Heart right ventricle (tissue), 16 donors: ENCODE measurements around the gene ATXN1. TPM values are rescaled to one million over a fixed set of nuclear protein-coding genes. Genes with fewer than 3 reads are reported as not detected.
A peak's percentile ranks its signal among the peaks of the same experiment; 100 is the strongest.

Source experiments
- ATAC-seq, 8 donors: fragments of 200-7000 bp; cut with Tn5 transposase; one replicate each; pipeline ENCODE4 v1.9.1; 2020; ENCODE audit warnings: mild to moderate bottlenecking in 8 of 8, moderate library complexity in 8 of 8, moderate number of reproducible peaks in 1 of 8
- DNase-seq, 2 donors: peaks; one replicate each; pipeline ENCODE4 v3.0.0-alpha.2; 2020
- H3K27ac ChIP-seq, 10 donors: fragments of 200-600 bp; sonication (generic) in 2 of 10; one replicate each; pipeline versions ENCODE4 v1.5.0 to v1.8.0; 2020 to 2022; ENCODE audit warnings: mild to moderate bottlenecking in 3 of 10
- H3K27me3 ChIP-seq, 7 donors: fragments of 200-600 bp; one replicate each; pipeline ENCODE4 v1.8.0; 2021 to 2022; ENCODE audit warnings: mild to moderate bottlenecking in 2 of 7
- H3K36me3 ChIP-seq, 9 donors: fragments of 200-600 bp; sonication (generic) in 1 of 9; one replicate each; pipeline versions ENCODE4 v1.5.0 to v1.8.0; 2020 to 2022; ENCODE audit warnings: mild to moderate bottlenecking in 2 of 9
- H3K4me1 ChIP-seq, 9 donors: fragments of 200-600 bp; sonication (generic) in 1 of 9; one replicate each; pipeline versions ENCODE4 v1.5.0 to v1.8.0; 2020 to 2022; ENCODE audit warnings: mild to moderate bottlenecking in 4 of 9
- H3K4me3 ChIP-seq, 10 donors: fragments of 200-600 bp; sonication (generic) in 2 of 10; one replicate each; pipeline versions ENCODE4 v1.5.0 to v1.8.0; 2020 to 2022; ENCODE audit warnings: mild to moderate bottlenecking in 7 of 10, moderate library complexity in 2 of 10
- H3K9me3 ChIP-seq, 11 donors: fragments of 200-600 bp in 10 of 11; sonication (generic) in 2 of 11; one replicate each; pipeline versions ENCODE4 v1.5.0 to v1.8.0; 2013 to 2022; ENCODE audit warnings: mild to moderate bottlenecking in 2 of 11, control low read depth in 1 of 11, moderate library complexity in 1 of 11
- CTCF ChIP-seq, 9 donors: fragments of 200-600 bp; sonication (generic) in 2 of 9; IDR thresholded peaks; one replicate each; pipeline versions ENCODE4 v1.5.0 to v1.8.0; 2021 to 2022; ENCODE audit warnings: antibody characterized with exemption in 9 of 9, mild to moderate bottlenecking in 5 of 9, moderate library complexity in 1 of 9
- WGBS, 2 donors: extraction: QIAGEN DNeasy Blood & Tissue Kit; methylation state at CpG; one replicate each; pipeline ENCODE4 v1.1.7; 2013; ENCODE audit warnings: inconsistent platforms in 1 of 2; 5-methylcytosine and 5-hydroxymethylcytosine counted together
- intact Hi-C, 10 donors: fragments of 100-400 bp; cut with DNase I; formaldehyde crosslinking; loops; one replicate each; pipeline versions ENCODE4 v1.11.1 to v1.14.2; 2022
- polyA plus RNA-seq, 2 donors: library from polyadenylated mRNA; stranded (reverse); fragments of 200-250 nt; gene quantifications; one replicate each; pipeline ENCODE4 v1.2.3, GENCODE V29; 2013
- total RNA-seq, 10 donors: library from RNA; stranded (reverse); fragmentation: NEBNext Ultra II Directional in 3 of 10; extraction: Animal tissue kit (Norgen Biotek cat#: 25700) in 3 of 10; gene quantifications; one replicate each; pipeline versions ENCODE4 v1.2.1 to v1.2.4, GENCODE V29; 2021 to 2023
- donor health status: Arrhythmogenic right ventricular cardiomyopathy.
- donor health status: ischemic (EF 13 %, LVEDD 7.1; RV severe dilation, severe dysfunction).
- donor health status: healthy with polysubstance abuse.
- donor health status: DM: no; HTN: yes; CAD: no.
- donor health status: DM: no; HTN: no; CAD: no.
- donor health status: ischemic (EF 25% LVEDD 6.9; RV normal size, moderate dysfunction).
- donor health status: ischemic (EF 25% LVEDD 5.7; RV mildly dilated, moderate dysfunction).
- donor health status: healthy.
- donor health status: DM: yes; HTN: yes; CAD: no.
- donor health status: Ischemic cardiomyopathy.
- donor health status: ischemic (EF 35%, LVEDD 5.7; RV mildly dilated, moderate dysfunction).
- donor health status: nonischemic (EF 11% LVEDD 7.7; RV severe dilation, severe dysfunction).
- donor health status: DM: yes; HTN: yes; CAD: no.
- donor health status: PGD.
- donor health status: ischemic (EF 29% LVEDD 5.4; RV normal size, mild dysfunction).
- donor health status: nonischemic (EF 23%, LVEDD 6.1; RV moderate dilation, normal function).

Gene ATXN1
- total and polyA plus RNA-seq, 12 donors: 4.1 to 46.5 (median 40.3) TPM

GRCh38 chr6:16253399-16254144, 507.7 kb downstream of the ATXN1 start:
- DNase-seq: no peak
- 83 to 87% methylated on average over 10 of the region's 10 CpGs for WGBS, 2 donors
- no peak for TF ChIP-seq CTCF (IDR thresholded peaks at IDR 0.05)
- Histone ChIP-seq H3K27me3 (no peaks in the 10 kb centered on the region), H3K9me3 (no peaks in the 10 kb centered on the region), H3K4me3 (no peak overlapping the region), H3K4me1 (peaks cover 0 to 22% (median 11%) of the 10 kb centered on the region in 9 donors), H3K36me3 (peaks cover 0 to 79% (median 4%) of the 10 kb centered on the region in 9 donors), H3K27ac (no peak overlapping the region)
- intact Hi-C loops: no loop called here
- no peak for ATAC-seq

- ATAC-seq: no peak
- H3K9me3 ChIP-seq: no peaks in the 10 kb centered on the region
- intact Hi-C loops: no loop called here
- WGBS, 2 donors: 38 to 52% methylated on average over 2 of the region's 2 CpGs
- H3K4me1 ChIP-seq: peaks cover 0 to 15% (median 6%) of the 10 kb centered on the region in 9 donors
- H3K36me3 ChIP-seq: peaks cover 0 to 80% (median 4%) of the 10 kb centered on the region in 9 donors
- H3K27me3 ChIP-seq: no peaks in the 10 kb centered on the region
- TF ChIP-seq CTCF (IDR thresholded peaks at IDR 0.05): no peak
- no peak overlapping the region for H3K27ac ChIP-seq
- no peak overlapping the region for H3K4me3 ChIP-seq
- no peak for DNase-seq
These were observed 508.5 kb downstream of the ATXN1 start for GRCh38 chr6:16252686-16253299.

GRCh38 chr6:16251706-16252105, 509.6 kb downstream of the ATXN1 start:
- H3K4me1 ChIP-seq: peaks cover 0 to 9% (median 6%) of the 10 kb centered on the region in 9 donors
- intact Hi-C loops: no loop called here
- no peak overlapping the region for H3K27ac ChIP-seq
- no peaks in the 10 kb centered on the region for H3K9me3 ChIP-seq
- no peaks in the 10 kb centered on the region for H3K27me3 ChIP-seq
- peaks cover 0 to 84% (median 14%) of the 10 kb centered on the region in 9 donors for H3K36me3 ChIP-seq
- ATAC-seq (no peak), DNase-seq (no peak)
- H3K4me3 ChIP-seq: no peak overlapping the region
- no peak for TF ChIP-seq CTCF (IDR thresholded peaks at IDR 0.05)
- 91 to 95% methylated on average over 2 of the region's 2 CpGs for WGBS, 2 donors

GRCh38 chr6:16249971-16250370, 511.3 kb downstream of the ATXN1 start:
- Histone ChIP-seq H3K9me3 (no peaks in the 10 kb centered on the region), H3K27ac (peak overlapping the region in 1 of 10 donors; percentile 2), H3K4me1 (peaks cover 0 to 26% (median 19%) of the 10 kb centered on the region in 9 donors), H3K27me3 (no peaks in the 10 kb centered on the region), H3K4me3 (no peak overlapping the region), H3K36me3 (peaks cover 0 to 75% (median 15%) of the 10 kb centered on the region in 9 donors)
- no peak for TF ChIP-seq CTCF (IDR thresholded peaks at IDR 0.05)
- no peak for DNase-seq
- intact Hi-C loops: no loop called here
- 62 to 76% methylated on average over 1 of the region's 1 CpG for WGBS, 2 donors
- ATAC-seq: peak in 1 of 8 donors; percentile 5
